NCI-H446 treated with DMSO at 0.1 percent for 48 hours (cell line): ENCODE measurements around the gene SLC41A3.

Experiments
- DNase-seq: peaks from one replicate; lab custom pipeline; 2025; lab: John Stamatoyannopoulos, UW

Gene SLC41A3

DNA sequence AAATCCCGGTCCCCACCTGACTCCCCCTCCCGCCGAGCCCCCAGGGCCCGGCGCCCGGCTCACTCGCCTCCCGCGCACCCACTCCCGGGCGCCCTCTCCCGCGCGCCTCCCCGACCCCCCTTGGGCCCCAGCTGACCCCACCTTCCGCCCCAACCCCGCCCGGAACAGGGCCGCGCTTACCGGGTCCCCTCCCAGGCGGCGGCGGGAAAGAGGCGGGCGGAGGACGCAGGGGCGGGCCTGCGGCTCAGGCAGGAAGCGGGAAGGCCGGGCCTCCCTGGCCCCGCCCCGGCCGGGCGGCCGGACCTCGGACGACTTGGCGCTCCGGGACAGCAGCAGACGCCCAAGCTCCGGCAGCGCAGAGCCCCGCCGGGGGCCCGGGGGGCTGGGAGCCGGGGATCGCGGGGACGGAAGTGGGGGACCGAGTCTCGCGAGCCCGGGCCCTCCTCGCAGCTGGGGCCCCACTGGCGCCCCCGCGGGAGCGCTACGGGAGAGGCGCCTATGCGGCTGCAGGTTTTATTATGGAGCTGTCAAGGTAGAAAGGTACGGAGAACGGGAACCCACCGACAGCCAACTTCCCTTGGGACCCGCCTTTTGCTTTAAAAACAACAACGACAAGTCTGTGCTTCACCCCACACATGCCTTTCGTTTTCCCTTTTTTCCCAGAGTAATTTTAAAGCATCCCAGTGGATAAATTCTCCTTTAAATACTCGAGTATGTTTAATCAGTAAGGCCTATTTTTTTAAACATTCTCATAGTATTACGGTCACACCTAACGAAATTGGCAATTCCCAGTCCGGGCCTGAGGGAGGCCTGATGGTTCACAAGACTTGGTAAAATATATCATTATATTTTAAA is at the start of gene SLC41A3:
Gene SLC41A3, minus strand, starts transcription at position 212 of the 855 bp plus-strand sequence. CDS start 15,905 bp downstream, outside the sequence.
- peak; percentile 61 for DNase-seq

DNA sequence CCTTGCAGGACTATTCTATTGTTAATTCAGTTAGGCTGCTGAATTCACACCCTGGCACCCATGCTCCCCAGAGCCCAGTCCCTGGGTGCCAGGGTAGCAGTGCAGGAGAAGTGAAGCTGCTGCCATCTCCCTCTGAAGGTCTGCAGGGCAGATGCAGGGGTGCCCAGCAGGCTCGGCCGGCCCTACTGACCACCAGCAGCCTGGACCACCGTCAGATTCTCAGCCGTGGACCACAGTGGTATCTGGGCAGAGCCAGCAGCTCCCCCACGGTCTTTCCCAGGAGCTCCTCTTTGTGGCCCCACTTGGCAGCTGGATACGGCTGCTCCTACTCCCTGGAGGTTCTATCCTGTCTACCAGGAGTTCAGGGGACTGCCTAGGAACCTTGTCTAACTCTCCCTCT is 49.7 kb upstream of the SLC41A3 start:
- no peak for DNase-seq

DNA sequence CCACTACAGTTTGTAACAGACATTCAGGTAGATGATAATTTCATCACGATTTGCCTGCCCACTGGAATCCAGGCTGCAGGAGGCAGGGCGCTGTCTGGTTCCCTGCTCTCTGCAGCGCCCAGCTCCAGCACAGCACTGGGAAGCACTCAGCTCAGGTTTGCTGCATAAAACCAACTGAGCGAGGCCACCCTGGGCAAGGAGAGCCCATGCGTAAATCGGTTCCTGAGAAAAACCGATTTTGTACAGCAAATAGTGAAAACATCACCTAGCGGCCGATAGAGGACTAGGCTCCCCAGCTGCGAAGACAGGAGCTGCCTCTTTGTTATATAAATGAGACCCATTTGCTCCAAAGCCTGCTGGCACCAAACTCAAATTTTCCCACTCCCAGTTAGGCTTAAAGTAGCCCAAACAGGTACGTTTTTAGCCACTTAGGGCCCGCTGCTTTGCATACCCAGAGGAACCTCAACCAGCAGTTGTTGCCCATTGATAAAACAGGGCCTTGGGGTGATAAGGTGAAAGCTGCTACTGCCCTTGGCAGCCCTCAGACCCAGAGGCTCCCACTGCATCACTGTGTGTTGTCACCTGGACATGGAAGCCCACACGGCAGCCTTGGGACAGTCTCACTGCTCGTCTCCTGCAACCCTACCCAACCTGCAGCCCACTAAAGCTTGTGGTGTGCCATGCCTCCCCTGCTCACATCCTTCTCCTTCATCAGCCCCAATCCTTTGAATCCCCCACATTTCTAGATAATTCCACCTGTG is 49.0 kb upstream of the SLC41A3 start:
- no peak for DNase-seq

DNA sequence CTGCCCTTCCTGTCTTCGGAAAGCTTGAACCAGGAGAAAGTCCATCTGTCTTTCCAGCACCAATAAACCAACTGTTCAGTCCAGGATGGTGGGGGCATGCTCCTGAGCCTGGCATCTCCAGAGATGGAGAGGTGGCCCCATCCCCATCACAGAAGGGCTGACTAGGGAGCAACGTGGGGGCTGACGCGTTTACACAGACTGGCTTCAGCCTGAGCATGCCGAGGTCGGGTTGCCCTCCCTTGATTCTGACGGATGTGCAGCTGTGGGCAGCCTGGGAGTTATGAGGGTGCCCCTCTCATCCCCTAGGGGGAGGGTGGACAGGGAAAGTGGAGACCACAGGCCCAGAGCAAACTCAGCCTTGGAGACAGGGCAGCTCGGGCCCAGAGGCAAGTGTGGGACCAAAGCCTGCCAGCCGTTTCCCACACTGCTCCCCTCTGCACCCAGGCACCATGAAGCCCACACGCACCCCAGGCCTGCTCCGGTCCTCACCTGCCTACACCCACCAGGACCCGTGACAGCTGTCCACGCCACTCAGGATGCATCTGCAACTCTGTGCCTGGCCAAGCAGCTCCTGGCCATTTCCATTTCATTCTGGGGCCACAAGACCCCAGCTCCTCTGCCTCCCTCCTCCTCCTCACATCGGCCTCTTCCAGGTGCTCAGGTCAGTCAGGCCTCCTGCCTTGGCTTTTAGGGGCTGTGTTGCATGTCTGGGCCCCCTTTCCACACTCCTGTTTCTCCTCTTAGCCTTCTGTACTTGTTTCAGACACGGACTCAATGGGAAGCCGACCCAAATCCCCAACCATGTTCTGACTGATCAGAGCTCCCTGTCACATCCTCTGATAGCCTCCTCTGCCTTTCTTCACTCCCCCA is 48.2 kb upstream of the SLC41A3 start:
- no peak for DNase-seq

DNA sequence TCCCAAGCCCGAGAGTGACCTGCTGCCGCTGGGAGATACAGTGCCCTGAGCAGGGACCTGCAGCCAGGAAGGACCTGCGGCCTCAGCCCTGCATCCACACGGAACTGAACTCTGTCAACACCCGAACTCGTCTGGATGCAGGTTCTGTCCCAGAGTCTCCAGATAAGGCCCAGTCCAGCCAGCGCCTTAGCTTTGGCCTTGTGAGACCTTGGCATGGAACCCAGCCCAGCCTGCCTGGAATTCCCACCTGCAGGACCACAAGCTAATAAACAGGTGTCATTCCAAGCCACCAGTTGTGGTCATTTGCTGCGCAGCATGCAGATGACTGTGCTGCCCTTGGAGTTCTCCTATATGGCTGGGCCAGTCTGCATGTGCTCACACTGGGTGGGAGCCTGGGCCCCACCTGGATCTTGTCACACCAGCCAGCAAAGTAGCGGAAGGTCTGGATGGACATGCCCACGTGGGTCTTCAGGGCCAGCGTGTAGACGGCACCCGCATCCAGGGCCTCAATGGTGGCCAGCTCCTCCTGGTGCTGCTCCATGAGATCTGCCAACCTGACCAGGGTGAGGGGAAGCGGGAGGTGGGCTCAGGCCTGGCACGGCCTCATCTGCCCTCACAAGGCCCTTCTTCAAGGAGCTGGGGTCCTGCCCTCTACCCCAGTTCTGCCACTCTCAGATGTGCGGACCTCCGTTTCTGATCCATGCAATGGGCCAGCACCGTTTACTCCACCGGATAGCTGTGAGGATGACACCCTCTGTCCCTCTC is 47.2 kb upstream of the SLC41A3 start:
- DNase-seq: no peak

DNA sequence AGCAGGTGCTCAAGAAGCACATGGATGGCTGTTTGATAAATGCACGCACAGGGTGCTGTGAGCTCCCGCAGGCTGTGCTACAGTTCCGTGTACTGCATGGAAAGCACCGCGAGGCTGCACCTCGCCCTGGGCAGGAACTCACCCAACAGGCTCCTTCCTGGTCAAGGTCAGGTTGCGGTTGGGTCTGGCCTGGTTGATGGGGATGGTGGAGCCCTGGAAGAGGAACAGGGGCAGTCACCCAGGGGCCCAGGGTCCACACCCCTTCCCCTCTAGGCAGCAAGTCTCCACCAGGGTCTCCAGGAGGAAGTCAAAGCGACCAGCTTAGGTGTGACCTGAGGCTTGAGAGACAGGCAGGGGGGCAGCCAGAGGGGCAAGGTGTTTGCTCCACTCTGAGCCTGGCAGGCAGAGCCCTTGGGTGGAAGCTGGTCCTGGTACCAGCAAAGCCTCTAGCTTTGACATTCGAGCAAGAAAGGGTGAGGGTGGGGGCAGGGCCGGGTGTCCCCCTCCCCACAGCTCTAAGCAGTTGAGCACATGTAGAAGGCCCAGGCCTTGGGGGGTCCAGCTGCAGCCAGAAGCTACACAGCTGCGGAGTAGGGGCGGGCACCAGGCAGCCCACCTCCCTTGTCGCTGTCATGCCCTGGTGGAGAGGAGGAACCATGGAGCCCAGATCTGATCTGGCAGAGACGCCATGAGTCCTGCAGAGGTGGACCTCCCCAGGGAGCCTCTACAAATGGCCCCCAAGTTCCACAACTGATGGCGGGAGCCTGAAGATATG is 46.3 kb upstream of the SLC41A3 start:
- DNase-seq: no peak

DNA sequence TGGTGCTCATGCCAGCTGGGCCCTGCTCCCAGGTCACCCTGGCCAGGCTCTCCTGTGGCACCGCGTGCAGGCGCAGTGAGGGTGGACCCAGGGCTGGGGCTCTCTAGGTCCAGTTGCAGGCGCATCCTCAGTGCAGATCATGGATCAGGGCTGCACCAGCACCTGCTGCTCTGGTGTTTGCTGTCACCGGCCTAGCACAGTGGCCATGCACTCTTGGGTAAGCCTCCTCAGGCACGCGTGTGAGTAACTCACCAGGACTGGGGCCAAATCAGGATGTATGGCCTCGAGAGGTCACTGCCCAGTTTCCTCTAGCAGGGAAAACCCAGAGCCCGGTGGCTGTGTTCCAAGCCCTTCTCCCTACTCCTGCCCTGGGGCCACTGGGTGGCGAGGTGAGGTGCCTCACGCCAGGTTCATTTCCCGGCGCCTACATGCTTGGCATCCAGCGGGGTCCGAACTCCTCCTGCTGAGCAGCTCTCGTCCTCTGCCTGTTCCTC is 45.5 kb upstream of the SLC41A3 start:
- DNase-seq: no peak

DNA sequence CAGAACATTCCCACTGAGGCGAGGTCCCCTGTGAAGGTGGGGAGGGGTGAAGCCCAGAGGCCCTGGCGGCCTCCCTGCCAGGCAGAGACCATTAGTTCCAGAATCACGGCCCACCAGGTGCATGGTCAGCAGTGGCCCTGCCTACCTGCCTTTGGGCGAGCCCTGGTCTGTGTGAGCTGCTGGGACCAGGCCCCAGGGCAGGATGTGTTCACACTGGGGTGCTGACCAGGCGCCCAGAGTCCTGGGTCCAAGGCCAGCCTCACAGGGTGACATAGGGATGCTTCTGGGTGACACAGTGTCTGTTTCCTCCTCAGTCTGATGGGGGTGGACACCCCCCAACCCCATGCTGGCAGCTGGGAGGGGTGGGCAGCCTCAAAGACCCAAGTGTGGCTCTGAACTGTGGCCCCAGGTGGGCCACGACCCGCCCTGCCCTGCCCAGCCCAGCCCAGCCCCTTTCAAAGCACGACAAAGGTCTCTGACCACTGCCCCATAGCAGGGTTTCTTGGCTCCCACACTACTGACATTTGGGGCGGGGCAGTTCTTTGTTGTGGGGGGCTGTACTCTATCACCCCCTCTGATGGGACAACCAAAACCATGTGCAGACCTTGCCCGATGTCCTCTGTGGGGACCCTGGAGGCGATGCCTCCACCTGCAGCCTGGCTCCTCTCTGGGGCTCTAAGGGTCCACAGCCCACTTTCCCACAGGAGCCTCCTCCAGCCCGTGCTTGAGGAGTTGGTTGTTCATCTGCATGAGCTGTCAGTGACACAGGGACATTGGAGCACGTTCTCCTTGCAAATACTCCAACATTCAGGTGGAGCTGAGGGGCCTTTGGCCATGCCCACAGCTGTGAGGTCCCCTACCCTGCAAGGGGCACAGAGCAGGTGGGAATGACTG is 44.8 kb upstream of the SLC41A3 start:
- DNase-seq: no peak

DNA sequence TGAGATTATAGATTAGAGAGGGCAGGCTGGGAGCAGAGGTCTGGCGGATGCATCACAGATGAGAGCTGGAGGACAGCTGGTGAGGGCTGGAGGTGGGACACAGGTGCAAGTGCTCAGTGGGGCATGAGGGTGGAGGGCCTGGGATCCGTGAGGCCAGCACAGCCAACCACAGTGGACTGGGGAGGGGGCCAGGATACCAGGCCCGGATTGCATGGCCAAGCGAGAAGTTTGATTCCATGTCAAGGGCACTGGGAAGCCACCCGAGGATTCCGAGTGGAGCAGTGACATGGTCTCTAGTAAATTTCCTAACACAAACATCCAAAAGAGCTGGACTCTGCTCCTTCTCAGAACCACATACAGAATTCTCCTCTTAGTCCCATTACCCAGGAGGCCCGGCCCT is 44.0 kb upstream of the SLC41A3 start:
- no peak for DNase-seq

DNA sequence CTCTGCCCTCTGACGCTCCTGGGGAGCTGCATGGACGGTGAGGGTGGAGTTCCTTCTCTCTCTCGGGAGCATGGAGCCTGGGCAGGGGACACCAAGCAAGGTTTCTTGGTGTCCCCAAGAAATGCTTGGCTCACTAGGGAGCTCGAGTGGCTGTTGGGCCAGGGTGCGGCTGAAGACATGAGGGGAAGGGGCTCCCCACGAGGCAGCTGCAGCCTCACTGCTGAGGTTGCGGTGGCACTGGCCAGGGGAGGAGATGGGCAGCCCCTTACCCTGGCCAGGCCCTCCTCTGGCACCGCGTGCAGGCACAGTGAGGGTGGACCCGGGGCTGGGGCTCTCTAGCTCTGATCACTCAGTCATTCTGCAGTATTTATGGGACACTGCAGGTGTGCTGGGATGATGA is 43.5 kb upstream of the SLC41A3 start:
- DNase-seq: no peak

DNA sequence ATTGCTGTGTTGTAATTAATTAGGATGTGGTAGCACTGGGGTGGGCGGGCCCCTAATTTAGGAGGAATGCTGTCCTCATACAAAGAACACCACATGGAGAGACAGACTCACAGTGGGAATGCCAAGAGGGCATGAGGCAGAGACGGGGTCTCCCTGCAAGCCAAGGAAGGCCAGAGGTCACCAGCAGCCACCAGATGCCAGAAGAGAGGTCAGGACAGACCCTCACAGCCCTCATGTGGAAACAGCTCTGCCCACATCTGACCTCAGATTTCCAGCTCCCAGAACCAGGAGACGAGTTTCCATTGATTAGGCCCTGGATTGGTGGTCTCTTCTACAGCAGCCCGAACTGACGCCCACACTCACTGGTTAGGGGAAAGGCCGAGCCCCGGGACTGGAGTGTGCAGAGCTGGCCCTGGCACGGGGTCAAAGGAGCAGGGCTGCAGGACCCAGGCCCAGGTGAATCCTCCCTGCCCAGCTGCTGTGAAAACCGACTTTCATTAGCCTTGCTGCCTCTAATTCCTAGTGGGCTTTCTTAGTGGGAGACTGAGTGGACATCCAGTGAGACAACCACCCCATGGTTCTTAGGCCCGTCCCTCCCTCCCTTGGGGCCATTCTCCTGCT is 43.0 kb upstream of the SLC41A3 start:
- no peak for DNase-seq

DNA sequence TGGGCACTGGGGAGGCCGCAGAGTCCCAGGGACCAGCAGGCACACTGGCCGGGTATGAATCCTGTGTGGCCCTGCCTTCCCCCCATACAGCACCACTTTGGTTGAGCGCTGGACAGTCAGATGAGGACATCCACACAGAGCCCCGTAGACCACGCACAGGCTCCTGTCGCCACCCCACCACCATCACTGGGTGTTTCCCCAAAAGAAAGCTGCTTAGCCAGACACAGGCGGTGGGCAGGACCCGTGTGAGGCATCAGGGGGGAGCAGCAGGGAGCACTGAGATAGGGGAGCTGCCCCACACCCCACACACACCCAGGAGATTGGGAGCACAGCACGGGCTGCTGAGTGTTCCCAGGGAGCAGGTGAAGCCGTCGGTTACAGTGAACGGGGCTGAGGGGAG is 42.4 kb upstream of the SLC41A3 start:
- DNase-seq: no peak

DNA sequence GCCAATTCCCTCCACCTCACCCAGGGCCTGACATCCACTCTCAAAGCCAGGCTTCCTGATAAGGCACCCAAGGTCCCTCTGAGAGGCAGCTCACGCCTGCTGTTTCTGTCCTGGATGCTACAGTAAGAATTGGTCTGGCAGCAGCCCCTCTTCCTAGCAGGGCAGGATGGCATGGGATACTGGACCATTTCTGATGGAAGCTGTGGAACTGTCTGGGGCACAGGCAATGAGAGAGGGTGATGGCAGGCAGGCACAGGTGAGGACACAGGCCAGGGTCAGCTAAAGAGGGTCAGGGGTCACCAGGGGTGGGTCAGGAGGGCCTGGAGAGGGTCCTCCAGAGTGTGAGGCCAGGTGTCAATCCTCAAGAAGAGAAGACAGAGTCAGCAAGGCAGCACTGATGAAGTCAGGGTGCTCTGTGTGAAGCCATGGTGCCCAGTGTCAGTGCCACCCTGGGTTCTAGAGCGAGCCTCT is 41.9 kb upstream of the SLC41A3 start:
- DNase-seq: no peak

DNA sequence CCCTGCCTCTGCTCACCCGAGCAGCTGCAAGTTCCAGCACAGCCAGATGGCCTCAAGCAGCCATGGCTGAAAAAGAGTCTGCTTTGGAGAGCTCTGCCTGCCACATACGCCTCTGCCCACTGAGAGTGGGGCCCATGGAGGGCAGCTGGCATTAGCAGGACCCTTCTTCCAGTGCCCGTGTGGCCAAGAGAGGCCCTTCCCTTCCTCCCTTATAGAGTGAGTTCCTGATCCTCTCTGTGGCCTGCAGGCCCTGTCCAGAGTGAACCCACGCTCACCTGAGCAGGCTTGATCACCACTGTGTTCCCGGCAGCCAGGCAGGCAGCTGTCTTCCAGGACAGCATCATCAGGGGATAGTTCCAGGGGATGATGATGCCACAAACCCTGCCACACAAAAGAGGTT is 41.4 kb upstream of the SLC41A3 start:
- DNase-seq: no peak

DNA sequence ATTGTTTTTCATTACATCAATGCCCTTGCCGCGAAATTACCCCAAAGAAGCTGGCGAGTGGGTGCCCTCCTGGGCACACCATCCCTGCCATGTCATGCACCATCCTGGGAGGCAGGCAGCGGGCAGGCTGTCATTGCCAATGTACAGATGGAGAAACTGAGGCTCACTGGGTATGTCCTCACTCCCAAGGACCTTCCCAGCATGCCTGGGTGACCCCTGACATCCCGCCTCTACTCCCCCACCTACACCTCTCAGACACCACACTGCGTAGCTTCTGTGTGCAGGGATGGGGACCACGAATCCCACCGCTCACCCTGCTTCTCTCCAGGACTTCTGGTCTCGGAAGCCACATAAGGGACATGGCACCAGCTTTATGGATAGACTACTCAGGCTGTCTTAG is 41.0 kb upstream of the SLC41A3 start:
- no peak for DNase-seq

DNA sequence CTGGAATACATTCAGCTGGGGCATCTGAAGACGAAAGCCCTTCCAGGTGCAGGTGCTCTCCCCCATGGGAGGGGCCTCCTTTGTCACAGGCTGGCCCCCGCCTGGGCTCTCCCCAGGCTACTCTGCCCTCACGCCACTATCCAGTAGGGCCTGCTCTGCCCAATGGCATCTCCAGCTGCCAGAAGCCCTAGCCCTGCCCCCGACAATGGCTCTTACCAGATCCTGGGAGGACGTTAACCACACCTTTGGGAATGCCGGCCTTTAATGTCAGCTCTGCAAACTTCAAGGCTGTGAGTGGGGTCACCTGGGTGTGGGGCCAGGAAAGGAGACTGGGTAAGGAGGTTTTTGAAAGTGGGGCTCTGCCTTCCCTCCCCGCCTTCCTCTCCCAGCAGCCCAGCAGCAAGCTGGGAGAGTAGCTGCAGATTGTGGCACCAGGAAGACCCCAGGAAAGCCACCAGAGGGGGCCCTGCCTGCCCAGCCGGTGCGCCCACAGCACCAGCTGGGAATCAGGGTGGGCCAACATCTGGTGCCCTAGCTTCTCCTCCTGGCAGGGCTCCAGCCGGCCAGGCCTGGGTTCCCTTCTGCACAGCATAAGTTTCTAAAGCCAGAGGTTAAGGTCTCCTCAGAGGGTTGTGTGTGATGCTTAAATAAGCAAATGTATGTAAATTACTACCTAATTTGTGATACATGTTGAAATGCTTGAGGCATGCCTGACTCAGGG is 40.4 kb upstream of the SLC41A3 start:
- no peak for DNase-seq

DNA sequence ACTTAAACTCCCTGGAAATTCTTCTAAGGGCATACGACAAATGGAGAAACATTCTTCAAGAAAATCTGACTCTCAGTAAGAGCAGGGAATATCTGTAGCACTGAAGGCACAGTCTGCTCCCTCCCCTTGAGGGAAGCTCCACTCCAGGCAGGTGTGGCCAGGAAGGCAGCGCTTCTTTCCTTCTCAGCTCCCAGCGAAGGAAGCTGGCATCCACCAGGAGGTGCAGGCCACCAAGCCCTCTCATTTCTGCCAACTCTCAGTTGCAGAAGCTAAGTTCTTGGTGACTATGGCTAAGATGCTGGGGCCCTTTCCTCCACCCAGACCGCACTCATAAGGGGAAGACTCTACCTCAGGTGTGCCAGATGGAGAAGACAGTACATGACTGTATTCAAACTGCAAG is 37.7 kb upstream of the SLC41A3 start:
- DNase-seq: no peak

DNA sequence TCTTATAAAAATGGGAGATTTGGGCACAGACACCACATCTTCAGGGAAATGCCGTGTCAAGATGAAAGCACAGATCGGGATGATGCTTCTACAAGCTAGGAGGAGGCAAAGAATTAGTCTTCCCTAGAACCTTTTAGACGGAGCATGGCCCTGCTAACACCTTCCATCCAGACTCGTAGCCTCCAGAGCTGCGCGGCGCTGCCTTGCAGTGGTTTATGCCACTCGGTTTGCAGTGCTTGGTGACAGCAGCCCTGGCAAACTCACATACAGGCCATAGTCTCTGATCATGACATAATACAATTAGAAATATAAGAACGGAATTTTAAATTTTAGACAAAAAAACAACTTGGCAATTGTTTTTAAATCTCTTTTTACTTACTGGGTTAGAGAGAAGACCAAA is 37.1 kb upstream of the SLC41A3 start:
- DNase-seq: no peak
